Uterus (tissue), 2 donors: ENCODE data around the gene THRB.

ENCODE experiments used
- POLR2A ChIP-seq, 2 donors: fragments of 450-650 bp; IDR thresholded peaks; one replicate each; pipeline ENCODE4 v1.6.1; 2016; ENCODE audit warnings: antibody characterized with exemption in 2 of 2, mild to moderate bottlenecking in 1 of 2, moderate library complexity in 1 of 2
- TF ChIP-seq, protein P1 (sequence below), 4 experiments: fragments of 200-600 bp in 2 of 4; fragments of 450-650 bp in 2 of 4; sonication (generic) in 2 of 4; IDR thresholded peaks; one replicate each; pipeline ENCODE4 v1.5.1; 2016 to 2019; ENCODE audit warnings: antibody characterized with exemption in 4 of 4, mild to moderate bottlenecking in 2 of 4, moderate library complexity in 1 of 4

GRCh38 chr3:24520976-24521419 lies 26.3 kb upstream of the THRB start:
- TF ChIP-seq, protein P1, sequence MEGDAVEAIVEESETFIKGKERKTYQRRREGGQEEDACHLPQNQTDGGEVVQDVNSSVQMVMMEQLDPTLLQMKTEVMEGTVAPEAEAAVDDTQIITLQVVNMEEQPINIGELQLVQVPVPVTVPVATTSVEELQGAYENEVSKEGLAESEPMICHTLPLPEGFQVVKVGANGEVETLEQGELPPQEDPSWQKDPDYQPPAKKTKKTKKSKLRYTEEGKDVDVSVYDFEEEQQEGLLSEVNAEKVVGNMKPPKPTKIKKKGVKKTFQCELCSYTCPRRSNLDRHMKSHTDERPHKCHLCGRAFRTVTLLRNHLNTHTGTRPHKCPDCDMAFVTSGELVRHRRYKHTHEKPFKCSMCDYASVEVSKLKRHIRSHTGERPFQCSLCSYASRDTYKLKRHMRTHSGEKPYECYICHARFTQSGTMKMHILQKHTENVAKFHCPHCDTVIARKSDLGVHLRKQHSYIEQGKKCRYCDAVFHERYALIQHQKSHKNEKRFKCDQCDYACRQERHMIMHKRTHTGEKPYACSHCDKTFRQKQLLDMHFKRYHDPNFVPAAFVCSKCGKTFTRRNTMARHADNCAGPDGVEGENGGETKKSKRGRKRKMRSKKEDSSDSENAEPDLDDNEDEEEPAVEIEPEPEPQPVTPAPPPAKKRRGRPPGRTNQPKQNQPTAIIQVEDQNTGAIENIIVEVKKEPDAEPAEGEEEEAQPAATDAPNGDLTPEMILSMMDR (IDR thresholded peaks at IDR 0.05): no peak
- TF ChIP-seq POLR2A (IDR thresholded peaks at IDR 0.05): no peak
